Measurements from ENCODE around the gene PKM.

GRCh38 chr15:72172796-72173195, 58.2 kb downstream of the PKM start:
- TF ChIP-seq CTCF (IDR thresholded peaks at IDR 0.05), result no peak
- TF ChIP-seq POLR2A (IDR thresholded peaks at IDR 0.05), result no peak
